ENCODE measurements around the gene EDAR.

Gene EDAR

DNA sequence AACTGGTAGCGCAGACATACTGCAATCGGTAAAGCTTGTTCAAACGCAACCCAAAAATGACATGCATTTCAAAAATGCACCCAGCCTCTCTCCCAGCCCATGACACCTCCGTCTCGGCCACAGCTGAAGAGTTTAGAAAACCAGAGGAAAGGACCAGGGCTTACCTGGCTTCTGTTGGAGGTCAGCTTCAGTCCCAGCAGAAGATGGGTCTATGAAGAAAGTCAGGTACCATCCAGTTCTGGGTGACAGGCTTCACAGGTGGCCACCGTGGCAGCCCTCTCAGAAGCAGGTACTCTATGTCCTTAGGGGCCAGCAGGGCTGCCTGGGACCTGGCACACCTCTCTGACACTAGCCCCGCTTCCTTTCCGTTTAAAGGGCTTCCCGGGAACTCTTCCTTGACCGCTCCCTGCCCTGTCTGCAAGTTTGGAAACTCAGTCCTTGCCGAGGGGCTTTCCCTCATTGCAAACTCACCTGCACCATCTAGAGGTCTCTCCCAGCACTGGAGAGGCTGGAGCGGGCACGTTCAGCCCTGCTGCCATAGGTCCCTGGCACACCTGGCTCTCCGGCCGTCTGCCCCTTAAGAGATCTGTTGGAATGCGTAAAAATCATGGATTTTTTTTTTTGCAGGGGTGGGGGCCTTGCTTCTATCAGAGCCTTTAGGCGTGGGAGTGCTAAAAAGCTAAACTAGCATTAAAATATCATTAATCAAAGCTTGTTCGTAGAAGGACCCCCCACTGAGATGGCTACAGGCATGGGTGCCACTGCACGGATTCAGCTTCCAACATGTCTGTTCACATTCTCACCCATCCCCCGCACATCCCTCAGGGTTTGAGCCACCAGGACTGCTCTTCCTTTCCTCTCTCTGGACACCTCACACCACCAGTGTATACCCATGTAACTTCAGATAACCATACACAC is at the start of gene EDAR:
Gene EDAR, minus strand, starts transcription at position 425 of the 918 bp plus-strand sequence. CDS start 58,206 bp downstream, outside the sequence.
- in situ Hi-C loops (cut with HindIII; ENCODE audit: low sequenced_read_pairs), result loop anchor here (5.0 kb wide), 1 partner anchor 52 kb away; no protein-coding TSS in a partner anchor

DNA sequence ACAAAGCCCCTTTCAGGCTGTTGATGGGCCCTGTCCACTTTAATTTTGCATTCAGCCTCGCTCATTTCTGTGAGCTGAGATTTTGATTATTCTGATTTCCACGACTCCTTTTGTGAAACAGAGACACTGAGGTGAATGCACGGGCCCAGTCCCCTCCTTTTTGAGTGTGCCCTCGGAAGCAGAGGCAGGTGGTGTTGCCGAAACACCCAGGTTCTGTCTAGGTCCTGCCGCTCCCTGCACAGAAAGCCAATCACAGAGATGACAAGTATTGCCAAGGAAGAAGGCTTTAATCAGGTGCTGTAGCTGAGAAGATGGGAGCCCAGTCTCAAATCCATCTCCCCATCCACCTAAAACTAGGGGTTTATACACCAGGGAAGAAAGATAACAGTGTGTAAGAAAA is 44.2 kb upstream of the EDAR start:
- in situ Hi-C loops (cut with HindIII; ENCODE audit: low sequenced_read_pairs), result no loop called here

DNA sequence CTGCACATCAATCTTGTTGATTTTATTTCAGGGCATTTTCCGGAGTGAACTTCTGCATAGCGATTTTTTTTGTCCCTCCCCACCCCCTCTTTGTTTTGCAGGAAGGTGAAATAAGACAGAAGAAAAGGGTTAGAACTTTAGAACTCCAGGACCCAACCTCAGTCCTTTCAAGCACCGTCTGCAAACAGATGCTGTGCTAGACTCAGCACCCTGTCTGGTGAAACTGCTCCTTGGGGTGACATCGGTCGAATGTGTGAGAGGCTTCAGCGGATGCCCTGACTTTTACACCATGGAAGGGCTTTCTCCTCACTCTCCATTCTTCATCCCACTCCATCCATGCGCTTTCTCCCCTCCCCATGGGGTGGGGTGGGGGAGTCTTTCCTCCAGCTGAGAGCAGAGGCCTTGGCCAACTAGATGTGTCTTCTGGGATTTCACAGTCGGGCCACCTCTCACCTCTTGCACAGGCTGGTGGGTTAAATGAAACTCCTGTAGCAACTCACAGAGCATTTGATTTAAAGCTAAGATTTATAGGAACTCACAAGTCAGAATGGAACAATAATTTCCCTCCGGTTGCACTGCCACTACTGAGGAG is 43.3 kb upstream of the EDAR start:
- in situ Hi-C loops (cut with HindIII; ENCODE audit: low sequenced_read_pairs), result no loop called here

DNA sequence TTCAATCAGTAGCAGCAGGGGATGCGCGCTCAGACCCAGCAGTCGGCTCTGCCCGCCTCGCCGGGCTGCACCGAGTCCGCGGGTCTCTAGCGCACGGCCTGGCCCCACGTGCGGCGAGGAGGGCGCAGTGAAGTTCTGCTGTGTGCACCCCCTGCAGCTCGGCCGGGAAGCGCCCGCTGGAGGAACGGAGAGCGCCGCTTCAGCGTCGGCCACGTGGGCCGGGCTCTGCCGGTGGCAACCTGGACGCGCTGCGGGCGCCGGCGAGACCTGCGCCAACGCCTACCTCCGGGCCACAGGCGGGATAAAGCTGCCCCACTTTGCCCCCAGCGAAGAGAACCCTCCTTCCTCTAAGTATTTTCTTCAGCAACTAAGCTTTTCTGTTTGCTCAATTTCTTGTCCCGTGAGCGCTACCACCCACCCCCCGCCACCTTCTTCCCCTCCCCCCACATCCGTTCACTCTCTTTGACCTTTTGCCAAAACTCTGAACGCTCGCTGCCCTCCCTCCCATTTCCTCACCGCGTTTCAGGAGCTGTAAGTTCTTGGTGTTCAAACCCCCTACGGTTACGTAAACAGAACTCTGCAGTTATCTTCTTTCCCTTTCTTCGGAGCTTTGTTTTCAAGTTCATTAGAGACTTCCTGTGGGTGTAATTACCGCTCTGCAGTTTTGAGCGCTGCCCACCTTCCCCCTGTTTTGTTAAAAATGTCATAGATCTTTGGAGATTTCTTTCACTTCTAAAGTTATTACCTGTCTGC is 42.6 kb upstream of the EDAR start:
- in situ Hi-C loops (cut with HindIII; ENCODE audit: low sequenced_read_pairs), result no loop called here

DNA sequence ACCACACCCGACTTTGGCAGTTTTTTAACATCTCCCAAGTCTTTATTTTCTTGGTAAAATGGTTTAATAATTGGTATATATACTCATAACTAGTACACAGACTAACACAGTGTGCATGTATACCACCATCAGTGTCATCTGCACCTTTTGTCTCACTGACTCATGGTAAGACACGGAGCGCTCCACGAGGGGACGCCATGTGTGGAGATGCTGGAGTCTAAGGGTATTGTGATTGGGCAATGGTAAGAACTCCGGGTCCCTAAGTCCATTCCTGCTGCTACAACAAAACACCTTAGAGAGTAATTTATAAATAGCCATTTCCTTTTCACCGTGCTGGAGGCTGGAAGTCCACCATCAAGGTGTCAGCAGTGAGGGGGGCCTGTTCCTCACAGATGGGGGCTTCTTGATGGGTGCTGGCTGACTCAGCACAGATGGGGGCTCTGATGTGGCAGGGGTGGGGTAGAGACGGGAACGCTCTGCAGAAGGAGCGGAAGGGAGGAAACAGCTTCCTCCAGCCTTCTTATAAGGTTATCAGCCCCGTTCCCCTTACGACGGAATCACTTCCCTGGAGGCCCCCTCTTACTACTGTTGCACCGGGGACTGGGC is 42.0 kb upstream of the EDAR start:
- in situ Hi-C loops (cut with HindIII; ENCODE audit: low sequenced_read_pairs), result no loop called here

DNA sequence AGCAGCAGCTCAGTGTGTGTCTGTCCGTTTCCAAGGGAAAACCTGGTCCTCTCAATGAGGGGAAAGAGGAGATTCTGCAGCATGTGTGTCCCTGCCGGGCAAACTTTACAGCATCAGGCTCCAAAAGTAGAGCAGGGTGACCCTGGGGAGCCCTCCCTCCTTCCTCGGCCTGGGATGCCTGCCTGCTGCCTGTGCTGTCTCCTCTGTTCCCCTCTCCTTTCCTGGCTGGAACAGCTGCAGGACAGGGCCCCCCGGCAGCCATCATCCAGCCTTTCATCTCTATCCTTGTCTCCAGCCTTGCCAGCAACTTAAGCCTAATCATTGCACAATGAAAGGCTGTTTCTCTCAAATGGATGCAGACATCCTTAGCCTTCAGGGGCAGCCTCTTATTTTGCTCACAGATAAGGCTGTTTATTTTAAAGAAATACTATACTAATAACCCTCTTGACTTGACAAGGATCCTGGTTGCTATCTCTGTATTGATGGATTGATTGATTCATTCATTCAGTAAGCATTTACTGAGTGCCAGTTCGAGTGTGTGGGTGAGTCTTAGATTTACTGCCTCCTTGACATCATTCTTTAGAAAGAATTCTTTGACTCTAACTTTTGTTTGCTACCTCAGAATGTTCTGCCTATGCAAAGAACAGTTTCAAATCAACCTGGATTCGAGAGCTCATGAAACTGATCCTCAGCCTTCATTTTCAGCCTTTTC is 40.6 kb upstream of the EDAR start:
- in situ Hi-C loops (cut with HindIII; ENCODE audit: low sequenced_read_pairs), result no loop called here

DNA sequence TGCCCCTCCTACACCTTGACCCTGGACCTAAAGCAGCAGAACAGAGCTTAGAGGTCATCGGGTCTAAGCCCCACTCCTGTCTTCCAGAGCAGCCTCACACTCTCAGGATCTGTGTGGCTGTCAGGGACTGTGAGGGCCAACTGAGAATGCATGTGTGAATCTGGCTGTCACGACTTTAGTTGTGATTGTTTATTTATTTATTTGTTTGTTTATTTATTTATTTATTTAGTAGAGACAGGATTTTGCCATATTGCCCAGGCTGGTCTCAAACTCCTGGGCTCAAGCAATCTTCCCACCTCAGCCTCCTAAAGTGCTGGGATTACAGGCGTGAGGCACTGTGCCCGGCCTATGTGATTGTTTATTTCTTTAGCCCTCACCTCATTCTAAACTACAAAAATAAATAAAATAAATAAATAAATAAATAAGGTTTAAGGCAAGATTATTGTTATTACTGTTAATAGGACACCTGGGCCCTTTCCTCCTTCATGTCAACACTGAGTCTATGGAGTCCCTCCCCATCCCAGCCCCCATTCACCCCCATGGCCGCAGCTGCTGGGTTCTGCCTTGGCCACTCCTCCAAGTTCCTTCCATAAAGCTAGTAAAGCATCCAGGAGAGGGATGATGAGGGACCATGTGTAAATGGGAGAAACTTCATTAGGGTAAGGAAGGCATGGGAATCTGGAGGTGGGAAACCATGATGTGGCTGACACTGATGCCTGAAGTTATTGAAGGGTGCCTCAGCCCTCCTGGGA is 39.9 kb upstream of the EDAR start:
- in situ Hi-C loops (cut with HindIII; ENCODE audit: low sequenced_read_pairs), result no loop called here

DNA sequence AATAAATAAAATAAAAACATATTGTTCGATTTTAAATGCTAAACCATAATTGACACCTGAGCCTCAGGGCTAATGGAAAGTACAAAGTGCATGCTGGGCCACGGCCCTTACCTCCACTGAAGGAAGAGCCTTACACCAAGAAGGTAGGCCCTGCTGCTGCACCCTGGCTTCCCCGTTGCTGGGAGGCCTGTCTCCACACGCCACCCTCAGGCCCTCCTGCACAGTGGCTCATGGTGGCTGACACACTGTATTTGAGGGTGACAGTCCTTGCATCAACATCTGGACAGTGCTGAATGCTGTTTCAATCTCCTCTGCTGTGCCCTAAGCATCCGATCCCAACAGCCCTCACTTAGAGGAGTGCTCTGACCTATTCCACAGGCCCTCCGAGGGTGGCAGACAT is 39.3 kb upstream of the EDAR start:
- in situ Hi-C loops (cut with HindIII; ENCODE audit: low sequenced_read_pairs), result no loop called here

DNA sequence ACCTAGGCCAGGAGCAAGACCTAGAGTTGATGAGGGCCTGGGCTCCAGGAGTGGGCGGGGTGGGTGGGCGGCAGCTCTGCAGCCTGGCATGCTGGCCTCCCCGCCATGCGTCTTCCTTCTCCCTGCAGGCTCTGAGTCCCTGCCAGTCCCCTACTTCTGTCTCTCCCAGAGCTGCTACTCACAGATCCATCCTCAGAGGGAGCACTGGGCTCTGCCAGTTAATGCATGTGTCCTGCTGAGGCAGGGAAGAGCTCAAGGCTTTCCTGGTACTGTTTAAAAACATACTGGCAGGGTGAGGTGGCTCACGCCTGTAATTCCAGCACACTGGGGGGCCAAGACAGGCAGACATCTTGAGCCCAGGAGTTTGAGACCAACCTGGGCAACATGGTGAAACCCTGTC is 38.7 kb upstream of the EDAR start:
- in situ Hi-C loops (cut with HindIII; ENCODE audit: low sequenced_read_pairs), result no loop called here

DNA sequence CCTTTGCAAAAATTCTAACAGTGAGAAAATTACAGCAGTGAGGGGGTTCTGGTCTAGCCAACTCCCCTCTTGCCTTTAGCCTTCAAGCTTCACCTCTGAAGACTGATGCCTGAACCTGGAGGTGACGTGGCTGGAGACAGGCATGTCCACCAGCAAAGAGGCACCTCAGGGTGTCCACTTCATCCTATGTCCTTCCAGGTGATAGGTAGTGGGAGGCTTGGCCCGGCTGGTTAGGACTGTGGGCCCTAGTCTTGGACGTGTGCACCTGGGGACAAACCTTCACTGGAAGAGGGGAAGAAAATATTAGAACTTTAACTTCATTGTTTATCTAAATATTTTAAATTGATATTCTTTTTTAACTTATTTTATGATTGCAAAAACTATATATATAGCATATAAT is 35.5 kb upstream of the EDAR start:
- in situ Hi-C loops (cut with HindIII; ENCODE audit: low sequenced_read_pairs), result no loop called here

DNA sequence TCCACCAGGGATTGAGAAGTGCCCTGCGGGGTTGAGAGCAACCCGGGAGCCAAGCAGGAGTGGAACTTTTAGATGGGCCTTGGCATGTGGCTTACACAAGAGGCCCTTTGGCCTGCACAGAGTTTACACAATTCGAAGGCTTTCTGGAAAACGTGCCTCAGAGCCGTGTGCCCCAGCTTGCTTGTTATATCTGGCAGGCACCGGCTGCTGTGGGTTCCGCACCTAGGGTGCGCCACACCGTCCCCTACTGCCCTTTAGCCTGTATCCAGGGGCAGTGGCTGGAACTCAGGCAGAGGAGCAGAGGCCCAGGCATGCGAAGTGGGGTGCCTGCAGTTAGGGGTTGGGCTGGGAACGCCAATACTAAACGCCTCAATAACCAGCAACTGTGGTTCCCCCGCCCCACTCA is 32.9 kb upstream of the EDAR start:
- in situ Hi-C loops (cut with HindIII; ENCODE audit: low sequenced_read_pairs), result no loop called here

DNA sequence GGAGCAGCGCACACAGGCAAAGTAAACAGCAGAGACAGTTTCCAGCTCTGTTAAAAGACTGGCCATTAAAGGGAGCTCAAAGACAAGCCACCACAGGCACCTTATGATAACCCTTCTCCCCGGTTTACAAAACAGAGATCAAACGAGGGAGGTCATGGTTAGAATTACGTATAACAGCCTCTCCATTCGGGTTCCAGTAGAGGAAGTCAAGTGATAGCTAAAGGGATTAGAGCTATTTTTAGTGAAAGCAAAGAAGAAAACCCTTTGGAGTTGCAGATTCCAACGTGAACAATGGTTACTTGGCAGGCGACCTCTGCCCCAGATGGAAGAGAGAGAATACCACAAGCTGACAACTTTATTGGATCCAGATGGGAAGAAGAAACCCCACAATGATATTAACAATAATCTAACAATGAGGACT is 31.2 kb upstream of the EDAR start:
- in situ Hi-C loops (cut with HindIII; ENCODE audit: low sequenced_read_pairs), result no loop called here

DNA sequence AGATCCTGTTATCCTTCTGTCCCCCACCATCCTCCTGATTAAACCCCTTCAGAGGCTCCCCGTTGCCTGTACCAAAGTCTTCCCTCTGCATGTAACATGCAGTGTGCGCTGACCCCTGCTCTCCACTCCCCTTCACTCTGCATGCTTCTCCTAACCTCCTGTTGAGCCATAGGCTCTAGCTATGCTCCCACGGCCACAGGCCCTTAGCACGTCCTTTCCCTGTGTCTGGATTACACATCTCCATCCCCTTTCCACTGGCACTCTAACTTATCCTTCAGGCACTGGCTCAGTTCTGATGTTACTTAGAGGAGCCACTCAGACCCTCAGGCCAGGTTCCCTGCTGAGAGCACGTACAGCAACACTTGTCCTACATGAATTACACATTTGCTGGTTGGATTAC is 29.4 kb upstream of the EDAR start:
- in situ Hi-C loops (cut with HindIII; ENCODE audit: low sequenced_read_pairs), result no loop called here

DNA sequence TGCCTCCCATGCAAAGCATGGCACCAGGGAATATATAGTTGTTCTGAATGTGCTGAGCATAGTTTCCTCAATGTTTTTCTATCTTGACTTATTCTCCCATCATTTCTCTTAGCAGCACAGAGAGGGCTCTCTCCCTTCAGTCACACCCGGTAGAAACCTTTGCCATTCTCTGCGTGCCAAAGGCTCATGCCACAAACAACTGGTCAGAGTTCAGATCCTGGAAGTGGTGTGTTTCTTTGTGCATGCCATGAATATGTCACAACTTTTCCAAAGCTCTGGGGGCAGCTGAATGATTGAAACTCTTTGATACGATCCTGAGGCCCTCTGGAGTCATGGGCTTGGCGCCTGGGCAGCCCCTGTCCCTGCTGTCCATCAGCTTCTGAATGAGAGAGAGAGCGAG is 28.0 kb upstream of the EDAR start:
- in situ Hi-C loops (cut with HindIII; ENCODE audit: low sequenced_read_pairs), result no loop called here

DNA sequence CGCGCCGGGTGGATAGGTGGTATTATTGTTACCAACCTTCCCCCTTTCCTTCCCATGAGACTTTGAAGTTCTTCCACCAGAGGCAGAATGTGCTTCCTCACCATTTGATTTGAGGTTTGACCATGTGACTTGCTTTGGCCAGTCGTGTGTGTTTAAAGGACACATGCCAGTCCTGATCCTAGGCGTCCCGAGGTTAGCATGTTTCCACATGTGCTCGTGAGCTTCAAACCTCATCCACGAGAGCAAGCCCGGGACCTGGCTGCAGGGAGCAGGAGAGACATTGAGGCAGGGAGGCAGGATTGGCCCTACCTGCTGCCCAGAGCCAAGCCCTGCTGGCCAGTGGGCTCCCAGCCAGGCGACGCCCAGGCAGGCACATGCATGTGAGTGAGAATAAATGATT is 27.4 kb upstream of the EDAR start:
- in situ Hi-C loops (cut with HindIII; ENCODE audit: low sequenced_read_pairs), result no loop called here

DNA sequence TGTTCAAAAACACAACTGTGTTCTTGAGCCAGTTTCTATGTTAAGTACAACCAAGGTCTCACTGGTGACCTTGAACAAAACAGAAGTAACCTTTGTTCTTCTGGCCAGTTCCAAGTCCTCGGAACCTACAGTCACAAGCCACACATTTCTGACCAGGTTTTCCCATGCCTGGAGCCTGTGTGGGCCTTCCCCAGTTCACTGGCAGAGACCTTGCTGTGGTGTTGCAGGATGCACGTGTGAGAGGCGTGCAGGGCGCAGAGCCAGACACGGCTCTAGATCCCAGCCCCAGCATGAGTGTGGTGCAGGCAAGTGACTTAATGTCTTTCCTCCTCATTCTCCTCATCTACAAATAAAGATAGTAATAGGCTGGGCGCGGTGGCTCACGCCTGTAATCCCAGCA is 25.5 kb upstream of the EDAR start:
- in situ Hi-C loops (cut with HindIII; ENCODE audit: low sequenced_read_pairs), result no loop called here

DNA sequence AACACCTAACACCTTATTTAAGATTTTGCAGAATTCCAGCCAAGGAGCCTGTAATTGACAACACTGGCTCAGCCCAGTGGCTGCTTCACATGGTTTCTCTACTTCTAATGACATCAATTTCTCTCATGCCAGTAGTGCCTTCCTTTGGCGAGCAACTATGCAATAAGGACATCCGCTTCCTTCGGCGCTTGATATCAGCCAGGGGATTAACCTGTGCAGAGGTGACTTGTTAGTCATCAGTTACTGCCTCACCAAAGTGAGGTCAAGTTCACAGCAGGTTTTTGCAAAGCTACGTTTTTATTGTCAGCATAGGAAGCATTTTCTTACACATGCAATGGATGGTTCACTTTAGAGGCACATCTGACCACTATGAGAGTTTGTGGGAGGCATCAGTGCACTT is 24.0 kb upstream of the EDAR start:
- in situ Hi-C loops (cut with HindIII; ENCODE audit: low sequenced_read_pairs), result no loop called here

DNA sequence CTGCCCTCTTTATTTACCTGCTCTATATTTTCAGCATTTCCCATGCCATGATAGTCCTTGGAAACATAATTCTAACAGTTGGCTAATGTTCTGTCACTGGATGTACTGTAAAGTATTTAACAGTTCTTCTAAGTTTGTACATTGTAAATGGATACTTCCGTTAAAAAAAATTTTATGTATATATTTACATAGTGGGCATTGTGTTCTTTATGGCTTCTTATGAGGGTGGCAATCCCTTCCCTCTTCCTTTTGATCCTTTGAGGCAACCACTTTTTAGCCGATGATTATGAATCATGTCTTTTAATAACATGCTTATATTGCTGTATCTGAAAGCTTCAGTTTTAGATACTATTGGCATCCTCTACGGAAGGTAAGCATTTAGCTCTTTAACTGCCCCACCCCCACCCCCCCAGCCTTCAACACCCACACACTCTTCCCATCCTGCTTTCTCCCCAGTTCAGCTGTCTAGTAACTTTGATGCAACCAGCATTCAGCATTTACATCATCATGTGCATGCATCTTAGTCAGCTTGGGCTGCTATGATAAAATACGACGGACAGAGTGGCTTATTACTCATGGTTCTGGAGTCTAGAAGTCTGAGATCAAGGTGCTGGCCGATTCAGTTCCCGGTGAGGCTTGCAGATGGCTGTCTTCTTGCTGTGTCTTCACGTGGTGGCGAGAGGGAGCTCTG is 21.0 kb upstream of the EDAR start:
- in situ Hi-C loops (cut with HindIII; ENCODE audit: low sequenced_read_pairs), result no loop called here

DNA sequence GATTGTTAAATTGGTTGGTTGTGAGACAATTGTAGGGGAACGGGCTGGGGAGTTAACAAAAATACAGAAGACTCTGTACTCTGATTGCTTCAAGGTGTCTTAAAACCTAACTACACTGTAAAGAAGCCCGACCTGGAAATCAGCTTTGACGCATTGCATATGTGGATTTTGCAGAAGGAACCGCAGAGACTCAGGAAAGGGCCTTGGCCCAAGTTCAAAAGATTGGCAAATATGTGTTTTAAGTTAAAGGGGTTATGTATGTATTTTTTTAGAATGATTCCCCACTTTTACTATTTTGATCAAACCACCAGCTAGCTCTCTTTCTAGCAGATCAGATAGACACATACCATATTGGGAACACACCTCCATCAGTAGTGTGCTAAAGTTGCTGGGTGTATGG is 18.0 kb upstream of the EDAR start:
- in situ Hi-C loops (cut with HindIII; ENCODE audit: low sequenced_read_pairs), result no loop called here
